Activated naive CD8-positive, alpha-beta T cell (primary cell): ENCODE data around the gene USP24.
"Not testable (repeated sequence)": the region's sequence is repeated elsewhere in the genome, so short reads cannot be mapped to it uniquely, and the experiment has no call there.

ENCODE experiments used
- H3K27ac Mint-ChIP-seq: one replicate; pipeline ENCODE4 v1.8.0; 2021; ENCODE audit warnings: mixed read lengths
- H3K27me3 Mint-ChIP-seq: one replicate; pipeline ENCODE4 v1.8.0; 2021; ENCODE audit warnings: mixed read lengths
- H3K36me3 Mint-ChIP-seq: one replicate; pipeline ENCODE4 v1.8.0; 2021; ENCODE audit warnings: mixed read lengths
- H3K4me1 Mint-ChIP-seq: one replicate; pipeline ENCODE4 v1.8.0; 2021; ENCODE audit warnings: low read depth, mixed read lengths
- H3K4me3 Mint-ChIP-seq: one replicate; pipeline ENCODE4 v1.8.0; 2021; ENCODE audit warnings: mild to moderate bottlenecking, mixed read lengths
- H3K9me3 Mint-ChIP-seq: one replicate; pipeline ENCODE4 v1.8.0; 2021; ENCODE audit warnings: low read depth, mixed read lengths

USP24 gene

DNA sequence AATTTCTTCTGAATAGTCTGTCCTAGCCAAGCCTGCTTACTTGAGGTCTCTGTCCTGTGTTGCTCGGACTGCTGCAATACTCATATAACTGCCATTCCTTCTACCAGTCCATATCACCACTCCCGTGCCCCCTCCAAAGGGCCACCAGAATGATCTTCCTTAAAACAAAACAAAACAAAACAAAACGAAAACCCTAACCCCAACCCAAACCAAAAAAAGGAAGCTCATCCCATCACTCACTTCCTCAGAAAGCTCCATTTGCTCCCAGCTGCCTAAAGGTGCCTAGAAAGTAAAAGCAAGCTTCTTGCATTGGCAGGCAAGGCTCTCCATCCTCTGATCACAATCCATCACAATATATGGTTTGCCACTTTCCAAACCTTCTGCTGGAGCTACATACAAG lies 20.3 kb downstream of the USP24 start:
- Mint-ChIP-seq H3K9me3 (no peaks in the 10 kb centered on the region), H3K4me3 (peak overlapping the region; percentile 32), H3K4me1 (peaks cover 74% of the 10 kb centered on the region), H3K27me3 (no peaks in the 10 kb centered on the region), H3K27ac (peak overlapping the region; percentile 64), H3K36me3 (peaks cover 17% of the 10 kb centered on the region)

DNA sequence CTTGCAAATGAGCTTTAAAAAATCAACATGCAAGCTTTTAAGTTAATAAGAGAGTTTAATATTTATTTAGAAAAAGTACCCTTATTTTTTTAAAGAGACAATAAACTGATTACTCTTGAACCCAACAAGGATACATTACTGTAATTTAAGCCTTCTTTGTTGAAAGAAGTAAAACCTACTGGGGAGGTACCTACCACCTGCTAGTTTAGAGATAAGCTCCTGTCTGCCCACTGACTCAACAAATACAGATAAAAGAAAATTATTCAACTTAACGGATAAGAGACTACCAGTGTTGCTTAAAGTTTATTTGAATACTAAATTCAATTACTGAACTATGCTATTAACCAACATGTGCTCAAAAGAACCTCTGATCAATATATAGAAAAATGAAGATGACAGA lies 23.1 kb downstream of the USP24 start:
- Mint-ChIP-seq H3K9me3 (no peaks in the 10 kb centered on the region), H3K4me1 (peaks cover 73% of the 10 kb centered on the region), H3K36me3 (peaks cover 13% of the 10 kb centered on the region), H3K27me3 (no peaks in the 10 kb centered on the region), H3K4me3 (no peak overlapping the region), H3K27ac (peak overlapping the region; percentile 51)

DNA sequence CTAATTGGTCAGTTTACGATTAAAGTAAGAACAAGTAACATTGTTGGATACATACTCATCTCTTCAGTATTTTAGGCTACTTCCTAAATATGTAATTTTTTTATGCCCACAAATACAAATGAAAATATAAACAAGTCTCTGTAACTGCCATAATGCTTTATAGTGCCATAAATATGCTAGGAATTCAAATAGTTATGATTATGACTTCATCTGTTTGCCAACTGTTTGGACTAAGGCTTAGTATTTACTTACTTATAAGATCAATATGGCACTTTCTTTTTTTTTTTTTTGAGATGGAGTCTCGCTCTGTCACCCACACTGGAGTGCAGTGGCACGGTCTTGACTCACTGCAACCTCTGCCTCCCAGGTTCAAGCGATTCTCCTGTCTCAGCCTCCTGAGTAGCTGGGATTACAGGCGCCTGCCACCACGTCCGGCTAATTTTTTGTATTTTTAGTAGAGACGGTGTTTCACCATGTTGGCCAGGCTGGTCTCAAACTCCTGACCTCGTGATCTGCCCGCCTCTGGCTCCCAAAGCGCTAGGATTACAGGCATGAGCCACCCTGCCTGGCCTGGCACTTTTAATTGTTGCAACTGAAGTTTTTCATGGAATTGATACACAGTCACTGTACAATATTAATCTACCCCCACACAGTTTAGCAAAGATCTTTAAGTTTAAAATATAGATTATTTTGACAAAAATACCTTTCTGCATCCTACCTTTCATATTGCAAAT lies 23.8 kb downstream of the USP24 start:
- not testable (repeated sequence) for H3K4me3 Mint-ChIP-seq, H3K9me3 Mint-ChIP-seq, H3K27me3 Mint-ChIP-seq
- peaks cover 18% of the 10 kb centered on the region for H3K36me3 Mint-ChIP-seq
- peak overlapping the region; percentile 51 for H3K27ac Mint-ChIP-seq
- peaks cover 73% of the 10 kb centered on the region for H3K4me1 Mint-ChIP-seq

DNA sequence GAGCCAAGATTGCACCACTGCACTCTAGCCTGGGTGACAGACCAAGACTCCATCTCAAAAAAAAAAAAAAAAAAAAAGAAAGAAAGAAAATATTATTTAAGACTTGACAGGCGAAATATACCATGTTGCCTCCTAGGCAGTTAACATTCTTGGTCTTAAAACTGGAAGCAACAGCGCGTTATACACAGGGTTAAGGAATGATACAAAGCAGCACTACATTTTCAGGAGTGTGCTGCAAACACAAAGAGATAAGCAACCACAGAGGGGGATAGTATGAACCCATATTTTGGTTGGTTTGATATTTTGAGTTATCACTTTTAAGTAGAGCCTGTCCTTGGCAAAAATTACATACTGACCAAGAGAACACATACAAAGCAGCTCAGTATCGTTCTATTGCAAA lies 25.1 kb downstream of the USP24 start:
- H3K4me1 Mint-ChIP-seq, result peaks cover 69% of the 10 kb centered on the region
- peaks cover 23% of the 10 kb centered on the region for H3K36me3 Mint-ChIP-seq
- H3K27me3 Mint-ChIP-seq, result no peaks in the 10 kb centered on the region
- H3K27ac Mint-ChIP-seq, result no peak overlapping the region
- no peak overlapping the region for H3K4me3 Mint-ChIP-seq
- peaks cover 4% of the 10 kb centered on the region for H3K9me3 Mint-ChIP-seq

DNA sequence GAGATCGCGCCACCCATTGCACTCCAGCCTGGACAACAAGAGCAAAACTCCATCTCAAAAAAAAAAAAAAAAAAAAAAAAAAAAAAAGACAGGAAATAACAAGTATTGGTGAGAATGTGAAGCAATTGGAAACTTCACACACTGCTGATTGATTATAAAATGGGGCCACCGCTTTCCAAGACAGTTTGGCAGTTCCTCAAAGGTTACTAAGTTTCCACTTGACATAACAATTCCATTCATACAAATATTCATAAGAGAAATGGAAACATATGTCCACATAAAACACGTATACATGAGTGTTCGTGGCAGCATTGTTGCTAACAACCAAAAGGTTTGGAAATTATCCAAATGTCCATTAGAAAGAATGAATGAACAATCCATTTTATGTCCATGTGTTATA lies 26.3 kb downstream of the USP24 start:
- H3K4me3 Mint-ChIP-seq, result no peak overlapping the region
- H3K36me3 Mint-ChIP-seq, result peaks cover 26% of the 10 kb centered on the region
- H3K4me1 Mint-ChIP-seq, result peaks cover 62% of the 10 kb centered on the region
- peaks cover 9% of the 10 kb centered on the region for H3K9me3 Mint-ChIP-seq
- no peaks in the 10 kb centered on the region for H3K27me3 Mint-ChIP-seq
- no peak overlapping the region for H3K27ac Mint-ChIP-seq

DNA sequence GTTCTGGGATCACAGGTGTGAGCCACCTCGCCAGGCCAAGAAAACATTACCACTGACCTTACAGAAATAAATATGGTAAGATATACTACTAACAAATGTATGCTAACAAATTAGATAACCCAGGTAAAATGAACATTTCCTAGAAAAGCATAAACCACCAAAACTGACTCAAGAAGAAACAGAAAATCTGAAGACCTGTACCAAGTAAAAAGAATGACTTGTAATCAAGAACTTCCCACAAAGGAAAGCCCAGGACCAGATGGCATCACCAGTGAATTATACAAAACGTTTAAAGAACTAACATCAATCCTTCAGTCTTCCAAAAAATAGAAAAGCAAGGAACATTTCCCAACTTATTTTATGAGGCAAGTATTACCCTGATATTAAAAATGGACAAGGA lies 29.3 kb downstream of the USP24 start:
- Mint-ChIP-seq H3K27me3 (no peaks in the 10 kb centered on the region), H3K9me3 (peaks cover 15% of the 10 kb centered on the region), H3K4me3 (no peak overlapping the region), H3K36me3 (peaks cover 26% of the 10 kb centered on the region), H3K27ac (peak overlapping the region; percentile 0), H3K4me1 (peaks cover 62% of the 10 kb centered on the region)

DNA sequence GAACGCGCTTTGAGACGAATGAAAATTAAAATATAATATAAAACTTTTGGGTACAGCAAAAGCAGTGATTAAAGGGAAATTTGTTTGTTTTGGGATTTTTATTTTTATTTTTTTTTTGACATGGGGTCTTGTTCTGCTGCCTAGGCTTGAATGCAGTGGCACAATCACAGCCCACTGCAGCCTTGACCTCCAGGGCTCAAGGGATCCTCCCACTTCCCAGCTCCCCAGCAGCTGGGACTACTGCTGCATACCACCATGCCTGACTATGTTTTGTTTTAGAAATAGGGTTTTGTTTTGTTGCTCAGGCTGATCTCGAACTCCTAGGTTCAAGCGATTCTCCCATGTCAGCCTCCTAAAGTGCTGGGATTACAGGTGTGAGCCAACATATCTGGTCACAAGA lies 30.3 kb downstream of the USP24 start:
- Mint-ChIP-seq H3K4me3 (no peak overlapping the region), H3K4me1 (peaks cover 68% of the 10 kb centered on the region), H3K27ac (no peak overlapping the region), H3K27me3 (no peaks in the 10 kb centered on the region), H3K36me3 (peaks cover 26% of the 10 kb centered on the region), H3K9me3 (peaks cover 15% of the 10 kb centered on the region)

DNA sequence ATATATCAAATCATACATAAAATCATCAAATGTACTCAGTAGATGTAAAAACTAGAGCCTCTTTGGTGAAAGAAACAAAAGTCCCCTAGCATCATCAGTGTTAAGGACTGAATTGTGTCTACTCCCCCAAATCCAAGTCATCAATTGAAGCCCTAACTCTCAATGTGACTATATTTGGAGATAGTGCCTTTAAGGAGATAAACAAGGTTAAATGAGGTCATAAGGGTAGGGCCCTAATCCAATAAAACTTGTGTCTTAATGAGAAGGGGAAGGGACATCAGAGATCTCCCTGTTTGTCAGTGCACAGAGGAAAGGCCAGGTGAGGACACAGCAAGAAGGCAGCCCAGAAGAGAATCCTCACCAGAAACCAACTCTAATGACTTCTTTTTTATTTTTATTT lies 33.5 kb downstream of the USP24 start:
- peaks cover 28% of the 10 kb centered on the region for H3K36me3 Mint-ChIP-seq
- H3K27ac Mint-ChIP-seq, result peak overlapping the region; percentile 59
- no peak overlapping the region for H3K4me3 Mint-ChIP-seq

DNA sequence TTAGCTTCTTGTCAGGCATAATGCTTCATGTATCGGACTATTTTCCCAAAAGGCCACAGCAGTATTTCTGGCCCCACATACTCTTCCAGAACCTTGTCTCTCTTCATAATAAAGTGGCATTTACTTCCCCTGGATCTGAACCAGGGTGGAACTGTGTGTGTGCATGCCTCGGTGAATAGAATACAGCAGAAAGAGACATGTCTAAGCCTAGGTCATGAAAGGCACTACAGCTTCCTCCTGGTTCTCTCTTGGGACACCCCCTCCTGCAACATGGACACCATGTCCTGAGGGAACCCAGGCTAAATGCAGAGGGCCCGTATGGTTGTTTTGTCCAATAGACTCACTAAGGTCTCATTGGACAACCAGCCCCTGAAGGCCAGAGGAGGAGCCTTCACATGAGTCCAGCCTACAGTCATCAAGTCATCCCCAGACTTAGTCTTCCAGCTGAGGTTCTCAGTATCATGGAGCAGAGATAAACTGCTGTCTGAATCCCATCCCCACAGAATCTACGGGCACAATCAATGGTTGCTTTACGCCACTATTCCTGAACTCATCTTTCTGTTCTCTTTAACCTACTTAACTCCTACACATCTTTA lies 35.0 kb downstream of the USP24 start:
- peaks cover 19% of the 10 kb centered on the region for H3K36me3 Mint-ChIP-seq
- peak overlapping the region; percentile 16 for H3K27ac Mint-ChIP-seq
- H3K4me1 Mint-ChIP-seq, result peaks cover 50% of the 10 kb centered on the region
- no peaks in the 10 kb centered on the region for H3K27me3 Mint-ChIP-seq
- peaks cover 11% of the 10 kb centered on the region for H3K9me3 Mint-ChIP-seq
- H3K4me3 Mint-ChIP-seq, result no peak overlapping the region

More for the DNA sequence above, 33.5 kb downstream of the USP24 start:
- Mint-ChIP-seq H3K4me1 (peaks cover 61% of the 10 kb centered on the region), H3K27me3 (no peaks in the 10 kb centered on the region), H3K9me3 (peaks cover 15% of the 10 kb centered on the region)

DNA sequence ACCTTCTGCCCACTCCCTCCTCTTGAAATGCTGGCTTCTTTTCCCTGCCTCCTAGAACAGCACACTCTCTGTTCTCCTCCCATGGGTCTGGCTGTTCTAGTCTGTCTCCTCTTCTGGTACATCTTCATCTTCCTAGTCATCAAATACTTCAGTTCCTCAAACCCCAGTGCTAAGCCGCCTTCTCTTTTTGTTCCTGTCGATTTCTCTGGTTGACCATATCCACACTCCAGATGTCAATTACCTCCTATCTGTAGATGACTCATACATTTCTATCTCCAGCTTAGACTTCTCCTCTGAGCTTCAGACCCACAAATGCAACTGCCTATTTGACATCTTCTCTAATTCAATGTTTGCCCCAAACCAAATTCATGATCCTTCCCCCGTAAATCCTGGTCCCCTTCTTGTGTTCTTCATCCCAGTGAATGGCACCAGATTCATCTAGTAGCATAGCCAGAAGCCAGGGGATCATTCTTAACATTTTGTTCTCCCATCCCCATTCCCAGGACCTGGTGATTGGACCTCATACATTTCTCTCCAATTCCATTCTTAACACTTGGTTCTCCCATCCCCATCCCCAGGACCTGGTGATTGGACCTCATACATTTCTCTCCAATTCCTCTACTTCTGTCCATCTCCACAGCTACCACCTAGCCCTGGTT lies 35.9 kb downstream of the USP24 start:
- peaks cover 14% of the 10 kb centered on the region for H3K36me3 Mint-ChIP-seq
- peaks cover 7% of the 10 kb centered on the region for H3K9me3 Mint-ChIP-seq
- peak overlapping the region; percentile 46 for H3K27ac Mint-ChIP-seq
- H3K4me3 Mint-ChIP-seq, result no peak overlapping the region
- H3K27me3 Mint-ChIP-seq, result no peaks in the 10 kb centered on the region
- H3K4me1 Mint-ChIP-seq, result peaks cover 46% of the 10 kb centered on the region

DNA sequence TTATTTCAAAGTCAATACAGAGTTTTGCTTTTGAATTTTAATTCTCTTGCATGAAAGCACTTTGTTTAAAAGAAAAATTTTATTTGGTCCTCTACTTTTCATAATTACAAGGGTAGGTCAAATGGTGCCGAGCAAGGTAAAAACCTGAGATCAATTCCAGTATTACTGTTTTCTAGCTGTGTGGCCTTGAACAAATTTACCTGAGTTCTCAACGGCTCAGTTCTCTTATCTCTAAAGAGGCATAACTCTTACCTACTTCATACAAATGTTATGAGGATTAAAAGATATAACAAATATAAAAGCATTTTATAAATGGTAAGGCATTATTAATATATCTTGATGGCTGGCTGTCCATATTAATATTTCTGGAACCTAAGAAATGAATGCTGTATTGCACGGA lies 42.5 kb downstream of the USP24 start:
- no peak overlapping the region for H3K4me3 Mint-ChIP-seq
- no peaks in the 10 kb centered on the region for H3K9me3 Mint-ChIP-seq
- H3K36me3 Mint-ChIP-seq, result peaks cover 3% of the 10 kb centered on the region
- no peaks in the 10 kb centered on the region for H3K27me3 Mint-ChIP-seq
- peak overlapping the region; percentile 74 for H3K27ac Mint-ChIP-seq
- peaks cover 29% of the 10 kb centered on the region for H3K4me1 Mint-ChIP-seq

DNA sequence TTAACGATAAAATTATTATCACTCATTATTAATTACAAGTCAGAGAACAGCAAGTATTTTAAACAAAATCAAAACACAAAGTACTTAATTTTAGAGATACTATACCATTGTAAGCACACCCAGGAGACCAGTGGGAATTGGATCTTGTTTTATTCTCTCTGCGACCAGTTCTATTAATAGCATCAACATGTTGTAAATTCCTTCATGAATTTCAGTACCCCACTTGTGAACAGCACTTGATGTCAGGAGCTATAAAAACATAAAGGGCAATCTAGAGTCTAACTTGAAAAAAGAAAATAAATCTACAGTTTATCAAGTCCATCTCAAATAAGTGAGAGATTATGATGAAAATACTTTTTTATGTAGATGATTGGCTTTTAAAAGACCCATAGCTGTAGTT lies 42.9 kb downstream of the USP24 start:
- peaks cover 3% of the 10 kb centered on the region for H3K36me3 Mint-ChIP-seq
- H3K4me3 Mint-ChIP-seq, result no peak overlapping the region
- peaks cover 32% of the 10 kb centered on the region for H3K4me1 Mint-ChIP-seq
- H3K9me3 Mint-ChIP-seq, result no peaks in the 10 kb centered on the region
- peak overlapping the region; percentile 74 for H3K27ac Mint-ChIP-seq
- no peaks in the 10 kb centered on the region for H3K27me3 Mint-ChIP-seq

DNA sequence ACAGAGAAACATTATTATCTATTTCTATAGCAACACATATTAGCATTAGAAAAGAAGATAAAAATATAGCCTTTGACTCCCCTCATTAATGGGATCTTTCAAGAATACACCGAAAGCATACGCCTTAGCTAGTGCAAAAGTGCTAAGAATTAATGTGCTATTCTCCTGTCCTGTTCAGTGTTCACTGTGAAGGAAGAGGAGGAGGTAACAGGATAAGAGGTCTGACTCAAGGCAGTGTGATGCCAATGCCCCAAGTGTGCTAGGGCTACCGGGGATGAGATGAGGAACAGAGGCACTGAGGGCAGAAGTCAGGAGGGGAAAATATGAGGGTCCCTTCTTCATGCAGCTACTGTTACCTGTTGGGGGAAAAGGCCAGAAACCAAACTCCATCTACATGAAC lies 43.5 kb downstream of the USP24 start:
- H3K27me3 Mint-ChIP-seq, result no peaks in the 10 kb centered on the region
- peaks cover 34% of the 10 kb centered on the region for H3K4me1 Mint-ChIP-seq
- H3K9me3 Mint-ChIP-seq, result no peaks in the 10 kb centered on the region
- peaks cover 3% of the 10 kb centered on the region for H3K36me3 Mint-ChIP-seq
- no peak overlapping the region for H3K4me3 Mint-ChIP-seq
- H3K27ac Mint-ChIP-seq, result peak overlapping the region; percentile 74

DNA sequence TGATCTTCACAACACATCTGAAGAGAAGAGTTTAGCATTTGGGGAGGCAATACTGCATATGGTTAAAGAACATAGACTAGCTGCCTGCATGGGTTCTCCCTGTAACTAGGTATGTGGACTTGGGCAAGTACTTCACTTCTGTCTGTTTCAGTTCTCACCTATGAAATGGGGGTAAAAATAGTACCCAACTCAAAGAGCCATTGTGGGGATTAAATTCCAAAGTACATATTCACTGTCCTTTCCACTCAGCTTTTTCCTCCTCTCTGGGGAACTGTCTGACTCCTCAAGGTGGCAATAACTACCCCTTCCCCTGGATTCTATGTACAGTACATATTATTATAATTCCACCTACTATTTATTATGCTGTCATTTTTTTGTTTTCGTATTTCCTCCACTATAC lies 44.7 kb downstream of the USP24 start:
- Mint-ChIP-seq H3K4me1 (peaks cover 35% of the 10 kb centered on the region), H3K36me3 (peaks cover 3% of the 10 kb centered on the region), H3K27me3 (no peaks in the 10 kb centered on the region), H3K27ac (peak overlapping the region; percentile 25), H3K9me3 (no peaks in the 10 kb centered on the region), H3K4me3 (no peak overlapping the region)

DNA sequence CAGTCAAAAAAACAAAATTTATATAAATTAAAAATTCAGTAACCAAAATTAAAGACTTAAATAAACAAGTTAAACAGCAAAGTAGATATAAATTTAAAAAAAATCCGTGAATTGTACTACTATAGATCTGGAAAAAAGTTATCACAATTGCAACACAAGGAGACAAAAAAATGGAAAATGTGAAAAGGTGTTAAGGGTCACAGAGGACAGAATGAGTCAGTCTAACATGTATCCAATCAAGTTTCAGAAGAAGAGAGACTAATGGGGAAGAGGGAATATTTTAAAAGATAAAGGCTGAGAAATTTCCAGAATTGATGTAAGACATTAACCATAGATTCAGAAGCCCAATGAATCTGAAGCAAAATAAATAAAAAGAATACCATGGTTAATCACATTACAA lies 46.0 kb downstream of the USP24 start:
- Mint-ChIP-seq H3K4me1 (peaks cover 48% of the 10 kb centered on the region), H3K36me3 (peaks cover 8% of the 10 kb centered on the region), H3K27ac (peak overlapping the region; percentile 87), H3K27me3 (no peaks in the 10 kb centered on the region), H3K9me3 (no peaks in the 10 kb centered on the region), H3K4me3 (peak overlapping the region; percentile 36)
